SIG-M5 treated with dmso at 0.1 percent for 504 hours (cell line): ENCODE measurements around the gene GSTA1.
"Not testable (repeated sequence)": the region's sequence is repeated elsewhere in the genome, so short reads cannot be mapped to it uniquely, and the experiment has no call there.

Experiments used
- DNase-seq: peaks from one replicate; lab custom pipeline; 2025; ENCODE audit not compliant: unreplicated experiment; lab: John Stamatoyannopoulos, UW

The GSTA1 gene

DNA sequence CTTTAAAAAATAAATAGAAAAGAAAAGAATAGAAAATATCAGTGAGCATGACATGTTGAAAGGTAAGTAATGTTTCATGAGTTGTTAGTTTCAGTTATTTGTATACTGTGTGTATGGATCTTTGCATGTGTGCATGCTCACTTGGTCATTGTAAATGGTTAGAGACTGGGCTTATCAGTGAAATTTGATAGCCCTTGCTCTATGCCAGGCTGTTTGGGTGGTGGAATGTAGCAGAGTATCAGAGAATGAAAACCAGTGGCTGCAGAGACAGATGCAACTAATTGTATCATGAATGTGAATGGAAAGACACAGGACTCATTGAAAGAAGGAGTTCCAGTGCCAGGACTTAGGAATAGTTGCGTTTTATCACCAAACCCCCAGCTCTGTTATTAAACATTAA, 44.5 kb downstream of the GSTA1 start:
- DNase-seq, result no peak

DNA sequence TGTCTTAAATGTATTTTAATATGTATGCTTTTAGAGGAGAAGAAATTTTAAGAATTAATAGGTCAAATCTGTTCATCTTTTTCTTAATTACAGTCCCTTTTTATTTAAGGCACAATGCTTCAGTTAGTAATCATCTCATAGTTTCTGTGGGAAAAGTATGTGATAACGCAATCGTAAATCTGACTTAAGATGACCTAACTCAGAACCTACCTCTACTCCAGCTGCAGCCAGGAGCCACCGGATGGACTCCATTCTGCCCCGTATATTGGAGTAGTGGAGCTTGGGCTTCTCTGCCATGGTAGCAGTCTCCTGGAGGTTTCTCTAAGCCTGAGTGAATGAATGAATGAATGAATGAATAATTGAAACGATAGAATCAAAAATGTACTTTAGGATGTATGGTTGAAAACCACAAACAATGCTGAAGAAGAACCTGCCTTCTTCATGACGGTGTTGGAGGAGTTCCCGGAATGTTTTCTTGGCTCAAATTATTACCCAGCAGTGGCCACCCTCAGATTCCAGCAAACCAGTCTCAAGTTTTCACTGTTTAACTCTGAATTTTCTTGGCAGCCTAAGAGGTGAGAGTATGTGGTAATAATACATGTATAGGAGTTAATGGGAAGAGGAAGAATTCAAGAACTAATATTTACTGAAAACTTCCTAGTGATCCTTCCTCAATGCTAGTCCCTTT, 45.8 kb downstream of the GSTA1 start:
- not testable (repeated sequence) for DNase-seq

DNA sequence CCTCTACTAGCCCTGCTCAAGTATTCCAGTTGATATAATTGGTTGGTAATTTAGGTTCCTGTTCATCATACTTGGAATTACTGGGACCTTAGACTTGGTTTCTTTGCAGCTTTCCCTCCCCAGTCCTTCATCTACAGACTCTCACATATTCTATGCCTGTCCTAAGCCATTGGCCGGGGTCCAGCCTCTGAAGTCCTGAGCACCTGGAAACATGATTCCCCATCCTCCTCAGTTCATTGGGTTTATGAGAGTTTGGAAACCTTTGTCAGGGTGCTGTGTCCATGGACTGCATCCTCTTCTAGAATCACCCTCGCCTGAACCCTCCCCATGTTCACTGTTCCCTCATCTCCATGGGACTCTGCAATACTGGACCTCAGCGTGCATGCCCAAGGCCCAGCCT, 49.2 kb downstream of the GSTA1 start:
- DNase-seq, result no peak

DNA sequence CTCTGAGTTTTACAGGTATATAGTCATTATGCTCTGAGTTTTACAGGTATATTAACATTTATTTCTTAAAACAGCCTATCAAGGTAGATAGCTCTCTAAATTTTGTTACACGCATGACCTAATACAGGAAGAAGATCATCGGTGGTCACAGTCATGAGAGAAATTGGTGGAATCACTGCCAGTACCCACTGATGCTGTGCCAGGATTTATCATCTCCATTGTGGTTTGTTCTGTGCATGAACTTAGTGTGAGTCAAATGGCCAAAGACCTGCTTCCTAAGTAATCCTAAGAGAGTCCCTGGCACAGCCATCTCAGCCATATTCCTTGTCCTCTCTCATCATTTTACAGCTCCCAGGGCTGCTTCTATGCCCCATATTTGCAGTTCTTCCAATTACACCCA, 50.5 kb downstream of the GSTA1 start:
- DNase-seq, result not testable (repeated sequence)

DNA sequence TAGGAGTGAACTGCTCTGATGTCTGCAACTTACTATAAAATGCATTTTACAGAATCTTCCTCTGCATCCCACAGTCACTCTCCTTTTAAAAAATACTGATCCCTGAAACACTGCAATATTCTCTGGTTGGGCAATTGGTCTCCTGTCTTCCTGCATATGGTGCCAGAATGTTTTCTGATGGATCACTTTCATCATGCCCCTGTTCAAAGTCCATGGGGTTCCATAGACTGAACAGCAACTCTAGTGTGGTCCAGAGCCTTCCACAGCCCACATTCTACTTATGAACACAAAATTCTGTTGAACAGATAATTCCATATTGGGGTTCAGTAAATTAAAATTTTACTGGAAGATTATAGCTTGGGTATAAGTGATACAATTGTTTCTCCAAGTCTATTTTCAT, 51.3 kb downstream of the GSTA1 start:
- no peak for DNase-seq

DNA sequence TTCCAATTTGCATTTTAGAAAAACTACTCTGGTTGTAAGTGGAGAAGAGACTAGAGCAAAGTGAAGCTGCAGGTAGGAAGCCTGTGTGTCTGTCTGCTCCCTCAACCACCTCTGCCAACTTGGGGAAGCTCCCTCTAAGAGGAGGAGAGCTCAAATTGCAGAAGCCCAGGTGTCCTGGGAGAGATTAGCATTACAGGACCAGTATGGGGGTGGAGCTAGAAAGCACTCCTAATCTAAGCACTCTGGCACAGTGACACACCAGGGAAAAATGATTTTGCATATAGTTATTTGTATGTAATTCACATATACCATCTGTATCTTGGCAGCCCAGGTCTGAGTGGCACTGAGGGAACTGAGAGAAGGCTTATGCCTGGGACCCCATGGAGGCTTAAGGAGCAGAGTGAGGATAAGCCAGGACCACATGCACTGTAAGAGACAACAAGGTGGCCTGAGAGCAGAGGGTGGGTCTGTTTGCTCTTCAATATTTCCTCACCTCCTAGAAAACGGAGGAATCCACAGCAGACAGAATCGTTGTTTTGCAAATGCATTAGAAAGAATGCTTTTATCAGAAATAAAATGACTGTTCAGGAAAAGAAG, 54.0 kb downstream of the GSTA1 start:
- DNase-seq, result no peak

DNA sequence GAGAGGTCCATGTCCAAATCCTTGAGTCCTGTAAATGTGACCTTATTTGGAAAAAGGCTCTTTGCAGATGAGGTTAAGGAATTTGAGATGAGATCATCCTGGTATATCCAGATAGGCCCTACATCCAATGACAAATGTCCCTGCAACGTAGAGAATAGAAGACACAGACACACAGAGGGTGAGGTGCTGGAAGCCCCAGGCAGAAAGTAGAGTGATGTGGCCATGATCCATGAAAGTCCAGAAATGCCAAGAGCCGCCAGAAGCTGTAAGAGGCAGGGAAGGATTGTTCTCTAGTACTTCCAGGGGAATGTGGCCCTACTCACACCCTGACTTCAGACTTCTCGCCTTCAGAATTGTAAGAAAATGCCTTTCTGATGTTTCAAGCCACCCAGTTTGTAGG, 56.3 kb downstream of the GSTA1 start:
- DNase-seq, result not testable (repeated sequence)

DNA sequence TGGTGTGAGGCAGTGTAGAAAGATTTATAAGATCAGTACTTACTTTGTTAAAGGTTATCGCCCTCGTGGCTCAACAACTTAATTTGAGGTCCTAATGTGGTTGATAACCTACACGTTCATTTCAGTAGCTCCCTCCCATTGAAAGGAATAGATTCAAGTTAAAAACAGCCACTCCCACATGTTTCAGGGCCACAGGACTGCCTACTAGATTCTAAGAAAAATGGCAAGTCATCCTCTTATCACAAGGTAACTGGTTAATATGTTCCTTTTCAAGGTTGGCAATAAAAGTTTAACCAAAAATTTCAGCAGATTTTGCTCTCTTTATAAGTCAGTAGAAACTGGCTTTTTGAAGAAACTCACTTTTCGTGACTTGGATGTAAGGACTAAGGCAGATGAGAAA, 57.4 kb downstream of the GSTA1 start:
- DNase-seq, result no peak

DNA sequence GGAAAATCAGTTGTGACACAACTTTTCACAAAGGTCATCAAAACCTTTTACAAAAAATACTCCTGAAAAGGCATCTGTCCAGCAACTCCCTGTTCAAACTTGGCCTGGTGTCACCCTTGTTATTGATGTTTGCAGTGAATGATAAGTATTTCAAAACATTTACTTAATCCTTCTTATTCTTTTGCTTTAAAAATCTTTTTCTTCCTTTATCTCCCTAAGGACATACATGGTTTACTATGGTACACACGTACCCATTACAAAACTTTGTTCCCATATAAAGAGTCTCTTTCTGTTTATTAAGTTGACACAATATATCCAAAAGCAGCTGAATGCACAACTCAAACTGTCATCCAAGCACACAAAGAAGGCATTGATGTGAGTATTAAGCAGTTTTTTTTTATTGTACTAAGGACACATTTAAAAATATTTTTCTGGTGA, 57.8 kb downstream of the GSTA1 start:
- DNase-seq, result no peak

DNA sequence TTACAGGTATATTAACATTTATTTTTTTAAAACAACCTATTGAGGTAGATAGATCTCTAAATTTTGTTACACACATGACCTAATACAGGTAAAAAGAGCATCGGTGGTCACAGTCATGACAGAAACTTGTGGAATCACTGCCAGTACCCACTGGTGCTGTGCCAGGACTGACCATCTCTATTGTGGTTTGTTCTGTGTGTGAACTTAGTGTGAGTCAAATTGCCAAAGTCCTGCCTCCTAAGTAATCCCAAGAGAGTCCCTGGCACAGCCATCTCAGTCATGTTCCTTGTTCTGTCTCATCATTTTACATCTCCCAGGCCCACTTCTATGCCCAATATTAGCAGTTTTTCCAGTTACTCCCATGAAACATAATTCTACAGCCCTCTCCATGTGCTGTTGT, 61.7 kb downstream of the GSTA1 start:
- no peak for DNase-seq
